ENCODE data around the gene MREG.

GRCh38 chr2:215895330-215895729 is 118.0 kb downstream of the MREG start:
- TF ChIP-seq CTCF (IDR thresholded peaks at IDR 0.05): no peak
- TF ChIP-seq POLR2A (IDR thresholded peaks at IDR 0.05): no peak
